GM19452 (cell line): Measurements from ENCODE around the gene LRBA.
"Not testable (repeated sequence)": the region's sequence is repeated elsewhere in the genome, so short reads cannot be mapped to it uniquely, and the experiment has no call there.

Experiments
- ATAC-seq: cut with Tn5 transposase; IDR thresholded peaks from one replicate; pipeline ENCODE4 v1.9.1; 2021; ENCODE audit not compliant: unreplicated experiment

Gene LRBA

DNA sequence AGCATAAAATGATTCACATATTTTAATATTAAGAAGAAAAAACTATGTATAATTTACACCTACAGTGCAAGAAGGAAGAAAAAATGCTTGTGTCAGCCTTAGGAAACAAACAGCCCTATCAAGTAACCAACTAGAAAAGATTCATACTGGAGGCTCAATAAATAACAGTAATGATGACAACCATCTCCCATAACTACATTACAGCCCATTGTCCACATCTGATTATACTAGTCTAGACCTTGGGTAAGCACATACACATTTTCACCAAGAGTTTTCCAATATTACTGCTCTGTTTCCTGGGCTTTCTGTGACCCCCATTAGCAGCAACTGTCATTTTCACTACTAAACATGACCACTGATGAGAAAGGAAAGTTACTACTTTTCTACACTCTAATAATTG, 263.4 kb downstream of the LRBA start:
- ATAC-seq, result no peak

DNA sequence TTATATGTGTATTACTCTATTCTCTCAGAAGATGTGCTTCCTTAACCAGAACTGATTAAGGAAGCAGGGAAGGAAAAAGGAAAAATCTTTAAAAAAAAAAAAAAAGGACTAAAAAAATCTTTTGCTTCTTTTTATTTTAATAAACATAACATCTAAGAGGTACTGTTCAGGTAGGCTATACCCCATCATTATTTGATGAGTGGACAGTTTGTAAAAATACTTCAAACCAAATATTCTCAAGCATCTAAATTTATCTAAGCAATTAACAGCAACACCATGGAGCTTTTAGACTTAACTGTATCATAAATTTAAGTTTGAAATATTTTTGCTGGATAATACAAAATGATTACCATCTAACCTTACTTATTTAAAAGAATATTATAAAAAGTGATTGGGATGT, 264.3 kb downstream of the LRBA start:
- no peak for ATAC-seq

DNA sequence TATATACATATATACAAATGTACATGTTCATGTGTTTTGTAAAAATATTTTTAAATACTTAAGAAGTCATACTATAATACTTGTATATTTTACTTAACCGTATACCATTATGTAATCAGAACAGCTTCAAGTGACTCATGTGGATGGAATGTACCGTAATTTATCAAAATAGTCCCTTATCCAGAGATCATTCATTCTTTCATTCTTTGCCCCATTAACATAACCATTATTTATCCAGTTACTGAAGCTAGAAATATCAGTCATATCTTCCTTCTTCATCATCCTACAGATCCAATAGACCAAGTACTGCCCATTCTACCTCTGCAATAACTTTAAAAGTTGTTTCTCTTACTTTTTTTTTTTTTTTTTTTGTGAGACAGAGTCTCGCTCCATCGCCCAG, 268.9 kb downstream of the LRBA start:
- no peak for ATAC-seq

DNA sequence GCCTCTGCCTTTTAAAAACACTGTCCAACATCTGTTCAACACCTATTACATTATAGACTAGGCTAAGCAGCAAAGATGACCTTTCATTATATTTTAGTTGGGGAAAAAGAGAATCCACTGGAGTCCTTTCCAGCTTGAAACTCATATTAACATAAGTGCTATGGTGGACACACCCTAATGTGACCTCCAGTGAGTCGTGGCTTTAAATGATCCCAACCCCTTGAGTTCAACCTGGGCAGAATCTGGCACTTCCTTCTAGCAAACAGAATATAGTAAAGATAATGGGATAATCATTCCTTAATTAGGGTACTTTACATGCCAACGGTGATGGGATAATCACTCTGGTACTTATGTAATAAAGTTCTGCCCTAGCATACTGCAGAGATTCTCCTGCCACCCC, 270.5 kb downstream of the LRBA start:
- no peak for ATAC-seq

DNA sequence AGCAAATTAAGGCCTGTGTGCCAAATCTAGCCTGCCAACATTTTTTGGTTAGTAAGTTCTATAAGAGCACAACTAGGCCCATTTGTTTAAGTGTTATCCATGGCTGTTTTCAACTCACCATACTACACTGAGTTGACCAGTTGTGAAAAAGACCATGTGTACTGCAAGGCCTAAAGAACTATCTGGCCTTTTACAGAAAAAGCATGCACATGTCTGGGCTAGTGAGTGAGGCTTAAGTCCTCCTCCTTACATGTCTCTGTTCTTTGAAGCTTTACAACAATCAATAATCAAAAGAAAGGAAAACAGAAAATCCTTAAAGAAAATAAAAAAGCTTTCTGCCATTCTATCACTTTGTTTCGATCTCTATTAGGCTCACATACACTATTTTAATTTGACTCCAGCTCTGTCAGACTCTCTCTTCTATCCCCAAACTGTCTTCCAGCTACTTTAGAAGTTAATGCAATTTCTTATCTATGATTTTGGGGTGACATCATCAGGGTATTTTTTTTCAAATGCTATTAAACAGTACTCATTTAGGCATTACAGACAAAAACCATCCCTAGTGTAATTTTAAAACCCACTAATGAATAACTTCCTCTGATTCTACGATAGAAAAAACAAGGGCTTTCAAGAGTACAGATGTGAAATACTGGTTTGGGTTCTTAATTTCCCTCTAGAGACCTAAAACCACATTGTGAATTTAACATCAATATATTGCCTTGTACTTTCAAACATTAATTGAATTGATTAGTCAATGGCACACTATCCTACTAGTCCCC, 271.3 kb downstream of the LRBA start:
- ATAC-seq, result no peak

DNA sequence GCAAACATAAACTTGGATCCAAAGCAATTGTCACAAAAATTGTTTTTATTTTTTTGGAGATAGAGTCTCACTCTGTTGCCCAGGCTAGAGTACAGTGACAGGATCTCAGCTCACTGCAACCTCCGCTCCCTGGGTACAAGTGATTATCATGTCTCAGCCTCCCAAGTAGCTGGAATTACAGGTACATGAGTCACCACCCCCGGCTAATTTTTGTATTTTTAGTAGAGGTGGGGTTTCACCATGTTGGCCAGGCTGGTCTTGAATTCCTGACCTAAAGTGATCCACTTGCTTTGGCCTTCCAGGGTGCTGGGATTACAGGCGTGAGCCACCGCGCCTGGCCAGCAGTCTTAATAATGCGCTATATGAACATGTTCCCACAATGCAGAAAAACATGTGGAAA, 272.2 kb downstream of the LRBA start:
- ATAC-seq, result not testable (repeated sequence)

DNA sequence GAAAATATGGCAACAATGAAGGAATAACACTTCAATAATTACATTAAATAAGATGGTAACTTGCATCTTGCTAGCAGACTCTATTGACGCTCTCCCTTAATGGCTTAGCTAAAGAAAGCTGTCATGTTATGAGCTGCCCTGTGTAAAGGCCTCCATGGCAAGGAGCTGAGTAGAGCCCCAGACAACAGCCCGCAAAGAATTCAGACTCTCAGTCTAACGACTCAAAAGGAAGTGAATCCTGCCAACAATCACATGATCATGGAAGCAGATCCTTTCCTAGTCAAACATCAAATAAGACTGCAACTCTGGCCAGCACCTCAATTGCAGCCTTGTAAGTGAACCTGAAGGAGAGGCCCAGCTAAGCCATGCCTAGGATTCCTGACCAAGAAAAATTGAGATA, 275.5 kb downstream of the LRBA start:
- ATAC-seq, result no peak

DNA sequence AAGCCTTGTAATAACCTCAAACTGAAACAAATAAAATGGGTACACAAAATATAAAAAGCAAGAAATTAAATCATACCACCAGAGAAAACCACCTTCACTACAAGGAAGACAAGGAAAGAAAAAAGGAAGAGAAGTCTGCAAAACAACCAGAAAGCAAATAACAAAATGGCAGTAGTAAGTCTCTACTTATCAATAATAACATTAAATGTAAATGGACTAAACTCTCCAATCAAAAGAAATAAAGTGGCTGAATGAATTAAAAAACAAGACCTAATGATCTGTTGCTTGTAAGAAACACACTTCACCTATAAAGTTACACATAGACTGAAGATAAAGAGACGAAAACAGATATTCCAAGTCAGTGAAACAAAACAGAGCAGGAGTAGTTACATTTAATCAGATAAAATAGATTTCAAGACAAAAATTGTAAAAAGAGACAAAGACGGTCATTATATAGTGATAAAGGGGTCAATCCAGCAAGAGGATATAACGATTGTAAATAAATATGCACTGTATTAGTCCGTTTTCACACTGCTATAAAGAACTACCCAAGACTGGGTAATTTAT, 289.0 kb downstream of the LRBA start:
- no peak for ATAC-seq

DNA sequence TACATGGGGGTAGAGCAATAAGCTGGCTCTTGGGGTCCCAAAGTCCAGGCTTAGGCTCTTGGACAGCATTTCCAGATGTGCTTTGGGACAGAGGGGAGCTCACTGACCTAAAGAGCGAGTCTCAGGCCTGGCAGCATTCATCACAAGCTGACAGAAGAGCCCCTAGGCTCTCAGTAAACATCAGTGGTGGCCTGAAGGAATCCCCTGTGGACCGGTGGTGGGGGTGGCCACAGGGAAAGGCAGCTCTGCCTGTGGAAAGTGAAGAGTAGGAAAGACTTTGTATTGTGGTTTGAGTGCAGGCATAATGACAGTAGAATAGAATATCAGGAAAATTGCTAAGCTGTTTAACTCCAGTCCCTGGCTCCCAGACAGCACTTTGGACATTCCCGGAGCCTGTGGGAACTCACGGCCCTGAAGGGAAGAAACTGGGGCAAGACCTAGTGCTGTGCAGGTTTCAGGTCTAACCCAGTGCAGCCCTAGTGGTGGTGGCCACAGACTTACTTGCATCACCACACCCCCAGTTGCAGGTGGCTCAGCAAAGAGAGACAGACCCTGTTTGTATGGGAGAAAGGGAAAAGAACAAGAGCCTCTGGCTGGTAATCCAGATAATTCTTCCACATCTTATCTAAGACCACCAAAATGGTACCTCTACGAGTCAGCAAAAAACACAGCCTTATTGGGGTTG, 291.2 kb downstream of the LRBA start:
- no peak for ATAC-seq

DNA sequence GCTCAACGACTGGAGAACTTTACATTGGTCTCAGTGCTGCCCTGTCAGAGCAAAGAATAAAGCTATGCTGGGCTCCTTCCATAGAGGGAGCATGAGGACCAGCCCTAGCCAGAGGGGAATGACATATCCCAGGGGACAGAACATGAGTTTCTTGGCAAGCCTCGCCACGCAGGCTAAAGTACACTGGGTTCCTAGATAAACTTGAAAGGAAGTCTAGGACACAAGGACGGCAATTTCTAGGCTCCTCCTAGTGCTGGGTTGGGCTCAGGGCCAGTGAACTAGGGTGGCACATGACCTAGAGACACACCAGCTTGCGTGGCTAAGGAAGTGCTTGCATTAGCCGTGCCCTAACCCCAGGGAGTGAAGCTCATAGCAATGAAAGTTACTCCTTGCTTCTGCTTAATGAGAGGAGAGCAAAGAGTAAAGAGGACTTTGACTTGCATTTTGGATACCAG, 292.1 kb downstream of the LRBA start:
- no peak for ATAC-seq

DNA sequence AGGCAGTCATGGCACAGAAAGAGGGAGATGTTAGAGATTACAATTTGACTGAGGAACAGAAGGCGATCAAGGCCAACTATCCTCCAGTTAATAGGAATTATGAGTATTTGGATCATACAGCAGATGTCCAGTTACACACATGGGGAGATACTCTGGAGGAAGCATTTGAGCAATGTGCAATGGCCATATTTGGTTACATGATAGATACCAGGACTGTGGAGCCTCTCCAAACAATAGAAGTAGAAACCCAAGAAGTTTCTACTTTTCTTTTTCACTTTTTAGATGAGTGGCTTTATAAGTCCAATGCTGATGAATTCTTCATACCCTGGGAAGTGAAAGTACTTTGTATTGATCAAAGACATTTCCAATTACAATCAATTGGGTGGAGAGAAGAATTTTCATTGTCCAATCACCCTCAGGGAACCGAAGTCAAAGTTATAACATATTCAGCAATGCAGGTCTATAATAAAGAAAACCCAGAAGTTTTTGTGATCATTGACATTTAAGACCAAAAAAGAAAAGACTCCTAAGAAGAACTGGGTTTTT, 294.0 kb downstream of the LRBA start:
- ATAC-seq, result peak; percentile 53

DNA sequence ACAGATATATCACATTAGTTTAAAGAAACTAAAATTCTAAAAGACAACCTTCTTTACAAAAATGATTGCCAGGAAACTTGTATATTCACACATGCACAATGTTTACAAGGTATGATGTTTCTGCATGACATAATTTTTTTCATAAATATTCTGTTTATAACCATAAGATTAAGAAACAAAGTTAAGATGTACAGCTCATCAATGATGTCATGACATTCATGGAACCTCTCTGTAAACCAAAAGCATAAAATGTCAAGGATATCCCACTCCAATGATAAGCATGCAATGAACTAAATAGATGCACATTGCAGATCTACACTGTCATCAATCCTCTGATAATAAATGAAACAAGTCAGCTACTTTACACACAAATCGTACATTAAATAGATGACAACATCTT, 297.1 kb downstream of the LRBA start:
- ATAC-seq, result no peak

DNA sequence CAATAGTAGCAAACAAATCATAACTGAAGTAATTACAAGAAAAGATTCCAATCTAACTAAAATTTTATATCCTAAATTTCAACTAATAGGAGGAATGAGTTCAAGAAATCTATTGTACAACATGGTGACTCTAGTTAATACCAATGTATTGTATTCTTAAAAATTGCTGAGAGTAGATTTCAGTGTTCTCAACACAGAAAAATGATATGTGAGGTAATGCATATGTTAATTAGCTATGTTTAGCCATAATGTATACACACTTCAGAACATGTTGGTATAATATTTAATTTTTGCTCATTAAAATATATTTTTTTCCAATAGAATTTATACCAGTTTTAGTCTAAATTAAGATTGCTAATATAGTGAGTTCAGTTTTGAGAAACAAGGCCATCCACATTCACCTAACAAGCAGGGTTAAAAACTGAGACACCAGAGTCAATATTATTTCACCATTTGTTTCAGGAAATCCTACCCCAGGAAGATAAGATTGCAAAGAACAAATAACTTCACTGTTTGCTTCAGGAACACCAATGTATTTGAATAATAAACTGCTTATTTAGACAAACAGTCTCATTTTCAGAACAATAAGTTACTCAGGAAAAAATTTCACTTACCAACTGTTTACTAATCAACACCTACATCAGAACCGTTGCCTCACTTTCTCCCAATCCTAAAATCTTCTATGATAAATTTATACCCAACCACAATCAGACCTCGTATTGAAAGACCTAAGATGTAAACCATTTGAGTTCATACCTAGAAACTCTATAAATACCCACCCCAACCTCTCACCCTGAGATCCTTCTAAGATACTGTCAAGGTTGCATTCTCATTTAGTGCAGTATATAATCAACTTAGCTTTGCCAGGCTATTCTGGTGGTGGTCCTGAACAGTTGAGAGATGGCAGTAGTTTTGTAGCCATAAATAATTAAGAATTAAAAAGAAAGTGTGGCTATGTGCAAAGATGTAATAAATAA, 300.3 kb downstream of the LRBA start:
- ATAC-seq, result no peak

DNA sequence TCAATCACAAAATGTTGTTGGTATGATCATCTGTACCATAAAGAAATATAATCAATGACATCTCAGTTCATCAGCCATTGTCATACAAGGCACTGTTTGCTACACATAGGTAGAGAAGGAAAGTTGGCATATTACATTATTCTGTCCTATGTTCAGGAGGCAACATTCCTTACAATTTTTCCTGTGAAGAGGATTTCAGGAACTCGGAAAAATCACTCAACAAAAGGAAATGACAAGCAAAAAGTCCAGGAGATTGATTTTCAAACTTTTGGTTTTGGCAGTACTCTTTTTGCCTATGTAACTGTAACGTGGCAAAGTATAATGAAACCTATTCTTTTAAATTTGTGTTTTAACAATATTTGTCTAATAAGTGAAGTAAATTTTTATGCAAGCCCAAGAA, 301.8 kb downstream of the LRBA start:
- ATAC-seq, result no peak

DNA sequence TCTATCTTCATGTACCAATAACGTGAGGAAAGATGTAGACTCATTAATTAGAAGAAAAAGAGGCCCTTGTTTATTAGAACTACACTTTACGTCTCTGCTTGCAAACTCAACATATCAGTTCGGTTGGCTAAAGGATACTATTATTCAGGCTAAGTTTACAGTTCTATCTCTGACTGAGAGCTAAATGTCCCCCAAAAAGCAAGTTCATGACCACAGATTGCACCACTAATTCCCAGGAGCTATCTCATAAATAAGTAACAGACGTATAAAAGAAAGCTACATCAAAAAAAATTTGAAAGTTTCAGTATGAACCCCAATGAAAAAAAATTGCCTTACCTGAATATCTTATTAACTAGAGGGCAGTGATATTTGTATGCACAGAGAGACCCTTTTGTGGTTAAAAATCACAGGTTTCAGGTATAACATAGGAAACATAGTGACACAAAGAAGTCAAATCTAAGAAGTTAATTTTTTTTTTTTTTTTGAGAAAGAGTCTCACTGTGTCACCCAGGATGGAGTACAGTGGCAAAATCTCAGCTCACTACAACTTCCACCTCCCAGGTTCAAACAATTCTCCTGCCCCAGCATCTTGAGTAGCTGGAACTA, 304.2 kb downstream of the LRBA start:
- ATAC-seq, result no peak

DNA sequence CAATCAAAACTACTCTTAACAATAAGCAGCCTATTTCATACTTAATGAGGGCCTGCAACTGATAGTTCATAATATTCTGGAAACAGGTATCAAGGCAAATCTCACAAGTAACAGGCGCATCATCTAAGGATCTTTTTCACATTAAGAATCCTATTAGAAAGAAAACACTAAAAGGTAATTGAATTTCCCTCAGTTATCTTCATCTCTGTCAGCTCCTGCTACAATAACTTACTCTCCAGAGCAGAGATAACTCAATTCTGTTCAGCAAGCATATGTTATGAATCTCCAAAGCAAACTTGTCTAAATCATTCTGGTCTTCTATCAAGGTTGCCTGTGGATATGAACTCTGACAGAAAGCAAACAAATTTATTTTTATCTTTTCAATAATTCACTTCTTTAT, 307.1 kb downstream of the LRBA start:
- ATAC-seq, result no peak

DNA sequence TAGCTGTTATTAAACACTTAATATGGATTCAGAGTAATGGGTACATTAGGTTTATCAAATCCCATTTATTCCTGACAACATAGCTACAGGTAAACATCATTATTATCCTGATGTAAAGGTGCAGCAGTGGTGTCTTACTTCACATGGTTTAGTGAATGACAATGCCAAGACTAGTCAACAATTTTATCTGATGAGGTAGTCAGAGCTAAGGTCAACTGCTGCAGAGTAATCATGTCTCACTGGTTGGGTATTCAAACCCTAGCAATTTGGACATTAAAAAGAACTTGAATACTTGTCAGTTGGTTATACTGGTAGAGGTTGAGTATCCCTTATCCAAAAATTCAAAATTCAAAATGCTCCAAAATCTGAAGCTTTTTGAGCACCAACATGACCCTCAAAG, 315.5 kb downstream of the LRBA start:
- ATAC-seq, result no peak

DNA sequence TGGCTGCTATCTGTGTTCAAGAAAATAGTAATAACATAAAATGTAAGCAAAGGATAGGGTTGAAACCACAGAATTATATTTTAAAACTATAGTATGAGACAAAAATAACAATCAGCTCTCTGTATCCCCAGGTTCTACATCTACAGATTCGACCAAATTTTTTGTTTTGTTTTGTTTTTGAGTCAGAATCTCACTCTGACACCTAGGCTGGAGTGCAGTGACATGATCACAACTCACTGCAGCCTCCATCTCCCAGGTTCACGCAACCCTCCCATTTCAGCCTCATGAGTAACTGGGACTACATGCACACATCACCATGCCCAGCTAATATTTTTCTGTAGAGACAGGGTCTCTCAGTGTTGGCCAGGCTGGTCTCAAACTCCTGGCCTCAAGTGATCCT, 319.9 kb downstream of the LRBA start:
- ATAC-seq, result no peak

DNA sequence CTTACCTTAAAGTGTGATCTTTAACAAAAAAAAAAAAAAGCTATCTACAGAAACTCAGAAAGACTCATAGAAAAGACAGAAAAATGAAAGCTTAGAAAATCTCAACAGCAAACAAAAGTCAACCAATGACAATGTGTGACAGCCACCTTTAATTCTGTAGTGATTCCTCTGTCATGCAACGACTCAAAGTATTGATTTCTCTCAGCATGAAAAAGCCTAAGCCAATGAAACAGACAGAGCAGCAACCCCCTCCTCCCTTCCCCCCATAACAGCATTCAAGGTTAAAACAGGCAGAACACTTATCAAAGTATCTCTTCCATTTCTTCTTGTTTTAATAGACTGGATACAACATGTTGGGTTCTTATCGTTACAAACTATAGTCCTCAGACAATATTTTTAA, 320.6 kb downstream of the LRBA start:
- ATAC-seq, result no peak

DNA sequence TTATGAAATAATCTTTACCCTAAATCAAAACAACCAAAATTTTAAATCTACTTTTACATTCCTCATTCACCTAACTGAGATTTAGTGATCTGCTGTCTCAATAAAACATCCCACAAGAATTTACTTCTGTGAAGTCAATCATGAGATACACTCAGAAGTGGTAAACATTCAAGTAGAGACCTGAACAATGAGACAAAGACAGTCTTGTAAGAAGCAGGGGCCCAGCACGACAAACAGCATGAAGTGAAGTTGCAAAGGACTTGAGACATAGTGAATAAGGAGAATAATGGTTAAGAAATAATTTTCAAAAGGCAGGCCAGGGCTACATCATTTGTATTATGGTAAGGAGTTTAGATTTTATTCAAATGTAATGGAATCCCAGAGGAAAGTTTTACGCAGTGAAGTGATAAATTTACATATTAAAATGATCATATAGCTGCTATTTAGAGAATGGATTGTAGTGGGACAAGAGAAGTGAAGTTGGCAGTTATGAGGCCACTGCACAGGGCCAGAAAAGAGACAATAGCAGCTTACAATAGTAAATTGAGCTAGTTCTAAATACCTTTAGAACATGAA, 331.2 kb downstream of the LRBA start:
- ATAC-seq, result no peak
